Stimulated activated naive CD8-positive, alpha-beta T cell treated with anti-CD3 and anti-CD28 coated beads, Interleukin-15, Interleukin-2, amounts not matched to agents 100 U/mL and 50 U/mL, for 24 hours (primary cell): ENCODE data around the gene BICRA.

Experiments
- ATAC-seq: fragments of 150-1000 bp; cut with Tn5 transposase; one replicate; pipeline ENCODE4 v1.10.0; 2021
- DNase-seq: peaks from one replicate; pipeline ENCODE4 v3.0.0; 2021

BICRA gene

GRCh38 chr19:47750752-47751151 lies 141.8 kb downstream of the BICRA start:
- no peak for ATAC-seq
- no peak for DNase-seq

DNA sequence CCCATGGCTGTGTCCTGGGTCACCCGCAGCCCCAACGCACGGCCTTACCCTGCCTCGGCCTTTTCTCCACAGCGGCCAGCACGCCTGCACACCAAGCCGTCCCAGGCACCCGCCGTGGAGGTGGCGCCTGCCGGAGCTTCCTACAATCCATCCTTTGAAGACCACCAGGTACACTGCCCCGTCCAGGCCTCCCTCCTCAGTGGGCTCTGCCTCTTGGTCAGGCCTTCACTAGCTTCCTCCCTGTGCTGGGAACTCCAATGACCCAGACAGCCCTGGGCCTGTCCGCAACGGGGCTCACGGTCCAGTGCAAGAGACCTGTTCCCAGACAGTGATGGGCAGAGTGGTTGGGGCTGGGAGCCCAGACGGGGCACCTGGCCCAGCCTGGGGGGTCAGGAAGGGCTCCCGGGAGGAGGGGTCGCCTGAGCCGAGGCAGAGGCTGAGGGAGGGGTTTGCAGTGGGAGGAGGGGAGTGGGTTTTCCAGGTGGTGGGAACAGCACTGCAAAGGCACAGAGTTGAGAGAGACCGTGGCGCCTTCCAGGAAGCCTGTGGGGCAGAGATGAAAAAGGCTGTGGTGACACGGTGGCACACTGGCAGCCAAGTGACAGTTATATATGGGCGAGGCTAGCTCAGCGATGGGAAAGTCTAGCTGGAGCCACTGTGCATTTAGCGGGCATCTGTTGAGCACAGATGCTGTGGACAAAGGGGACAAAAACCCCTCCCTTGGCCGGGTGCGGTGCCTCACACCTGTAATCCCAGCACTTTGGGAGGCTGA lies 143.7 kb downstream of the BICRA start:
- DNase-seq: no peak
- no peak for ATAC-seq
